Panc1 (cell line): Measurements from ENCODE around the gene CUL1. TPM values are rescaled to one million over a fixed set of nuclear protein-coding genes. Genes with fewer than 3 reads are reported as not detected.

ENCODE experiments used
- ATAC-seq: fragments of 200-7000 bp; cut with Tn5 transposase; 2 replicates; pipeline ENCODE4 v1.9.1; 2020; ENCODE audit warnings: mild to moderate bottlenecking, moderate library complexity
- BruUV-seq: library from RNA; stranded (reverse); fragments of 400-500 nt; replicated peaks from 2 replicates; lab custom pipeline; 2021; lab: Mats Ljungman, UMichigan
- CTCF ChIA-PET: fragments of 300-600 bp; sonication (Branson Sonifier 250); formaldehyde crosslinking; loops from one replicate; lab custom pipeline; 2022; ENCODE audit warnings: antibody characterized with exemption; lab: Charles Lee
- POLR2A ChIA-PET: fragments of 300-600 bp; sonication (Branson Sonifier 250); formaldehyde crosslinking; loops from one replicate; lab custom pipeline; 2022; ENCODE audit warnings: antibody characterized with exemption; lab: Charles Lee
- DNase-seq: peaks from one replicate; pipeline ENCODE4 v3.0.0-alpha.2; 2010; ENCODE audit warnings: low read depth, low spot score
- H3K27ac ChIP-seq: 2 replicates; pipeline ENCODE4 v1.5.1; 2011; ENCODE audit warnings: mild to moderate bottlenecking, low read length, inconsistent platforms
- H3K27me3 ChIP-seq: fragments of 200-500 bp; sonication (Bioruptor generic); 2 replicates; pipeline ENCODE4 v1.6.0; 2014; ENCODE audit warnings: low read length, inconsistent platforms; ENCODE audit not compliant: control insufficient read depth, insufficient read depth
- H3K36me3 ChIP-seq: fragments of 200-500 bp; sonication (Bioruptor generic); 2 replicates; pipeline ENCODE4 v1.5.1; 2014; ENCODE audit warnings: inconsistent platforms, mild to moderate bottlenecking, low read length, moderate library complexity; ENCODE audit not compliant: control insufficient read depth, insufficient read depth
- H3K4me1 ChIP-seq: 2 replicates; pipeline ENCODE4 v1.5.1; 2011; ENCODE audit warnings: inconsistent platforms, mild to moderate bottlenecking, low read length, moderate library complexity; ENCODE audit not compliant: control insufficient read depth, insufficient read depth
- H3K4me3 ChIP-seq, 2 experiments: 2 replicates each; pipeline ENCODE4 v1.5.1; 2011 to 2012; ENCODE audit warnings: low read depth in 2 of 2, low read length in 2 of 2, mild to moderate bottlenecking in 2 of 2, inconsistent platforms in 1 of 2, moderate library complexity in 1 of 2
- H3K9me3 ChIP-seq: fragments of 200-500 bp; sonication (Bioruptor generic); 2 replicates; pipeline ENCODE4 v1.5.1; 2014; ENCODE audit warnings: low read depth, mild to moderate bottlenecking, inconsistent platforms, low read length, moderate library complexity; ENCODE audit not compliant: control insufficient read depth, insufficient read depth
- POLR2AphosphoS5 ChIP-seq: IDR thresholded peaks from 2 replicates; pipeline ENCODE4 v1.6.1; 2012; ENCODE audit warnings: mild to moderate bottlenecking, low read depth, low read length, moderate library complexity
- SIN3A ChIP-seq: IDR thresholded peaks from 2 replicates; pipeline ENCODE4 v1.6.1; 2012; ENCODE audit warnings: low read depth, mild to moderate bottlenecking, low read length, moderate library complexity, borderline replicate concordance; ENCODE audit not compliant: insufficient read depth
- TCF7L2 ChIP-seq: IDR thresholded peaks from 2 replicates; pipeline ENCODE4 v1.6.1; 2011; ENCODE audit warnings: mild to moderate bottlenecking, low read depth, low read length, inconsistent platforms
- in situ Hi-C: cut with HindIII; loops from 2 replicates; pipeline ENCODE4 v1.10.0; 2016; ENCODE audit warnings: low sequenced_read_pairs, low pct_unique_long_range_greater_than_20kb
- intact Hi-C: fragments of 100-400 bp; cut with micrococcal nuclease; formaldehyde crosslinking; loops from one replicate; pipeline ENCODE4 v1.10.0; 2022; ENCODE audit not compliant: unreplicated experiment
- total RNA-seq: library from RNA; stranded (reverse); gene quantifications from one replicate; pipeline ENCODE4 v1.2.1, GENCODE V29; 2021; ENCODE audit not compliant: unreplicated experiment
- TF ChIP-seq, protein P1 (sequence below), 2 experiments: IDR thresholded peaks; 2 replicates each; pipeline ENCODE4 v1.6.1; 2011 to 2012; ENCODE audit warnings: low read depth in 2 of 2, control low read depth in 1 of 2, low read length in 1 of 2, mild to moderate bottlenecking in 1 of 2, moderate library complexity in 1 of 2; ENCODE audit not compliant: insufficient read depth in 1 of 2
- TF ChIP-seq, protein P2 (sequence below): fragments of 450-650 bp; IDR thresholded peaks from 2 replicates; pipeline ENCODE4 v1.5.1; 2017; ENCODE audit warnings: mild to moderate bottlenecking

CUL1 gene
- total RNA-seq, 1 experiment from 2014 or later, result 60.6 TPM

DNA sequence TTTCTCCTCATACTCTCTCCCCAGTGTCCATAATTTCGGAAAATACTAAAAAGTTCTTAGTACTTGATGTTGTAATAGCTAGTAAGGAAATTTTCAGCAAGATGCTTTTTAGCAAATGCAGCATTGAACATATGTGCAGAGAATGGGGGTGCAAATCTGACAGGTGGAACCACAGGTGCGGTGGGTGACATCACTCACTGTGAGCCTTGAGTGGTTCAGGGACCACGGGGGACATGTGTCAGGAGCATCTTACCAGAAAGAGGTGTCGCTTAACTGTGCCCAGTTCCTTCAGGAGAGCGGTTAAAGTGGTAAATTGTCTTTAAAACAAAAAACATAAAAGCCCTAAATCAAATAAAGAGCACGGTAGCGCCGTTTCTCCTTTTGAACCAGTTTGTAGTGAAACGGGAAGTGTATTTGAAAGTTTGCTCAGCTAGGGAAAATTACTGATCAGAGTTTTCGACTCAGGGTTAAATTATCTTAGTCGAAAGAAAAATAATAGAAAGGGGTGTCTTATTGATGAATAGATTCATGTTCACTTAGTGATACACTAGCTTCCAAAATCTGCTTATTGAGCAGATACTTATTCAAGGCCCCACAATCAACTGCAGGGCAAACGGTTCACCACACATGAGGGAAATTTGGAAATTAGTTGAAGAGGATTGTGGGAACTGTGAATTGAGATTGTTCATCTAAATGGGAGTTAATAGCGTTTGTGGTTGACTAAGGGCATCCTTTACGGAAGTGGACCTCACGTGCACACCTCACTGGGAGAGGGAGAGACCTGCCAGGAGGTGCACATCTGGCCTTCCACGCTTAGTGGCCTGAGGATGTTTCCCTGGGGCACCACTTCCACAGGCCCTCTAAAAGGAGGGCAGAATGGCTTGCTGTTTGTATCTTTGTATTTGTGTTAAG lies 12.7 kb downstream of the CUL1 start:
- Histone ChIP-seq H3K27me3 (no peaks in the 10 kb centered on the region), H3K36me3 (no peaks in the 10 kb centered on the region), H3K4me3 (no peak overlapping the region), H3K4me1 (peaks cover 15% of the 10 kb centered on the region), H3K9me3 (no peaks in the 10 kb centered on the region), H3K27ac (no peak overlapping the region)
- in situ Hi-C loops, result no loop called here
- CTCF ChIA-PET, result interaction anchor here (0.6 kb wide), 1 partner anchor 12 kb away, joined by 4 read pairs; no protein-coding TSS in a partner anchor
- ATAC-seq (no peak), DNase-seq (no peak)
- TF ChIP-seq POLR2AphosphoS5 (no peak), TCF7L2 (no peak), SIN3A (no peak)
- TF ChIP-seq, protein P1, sequence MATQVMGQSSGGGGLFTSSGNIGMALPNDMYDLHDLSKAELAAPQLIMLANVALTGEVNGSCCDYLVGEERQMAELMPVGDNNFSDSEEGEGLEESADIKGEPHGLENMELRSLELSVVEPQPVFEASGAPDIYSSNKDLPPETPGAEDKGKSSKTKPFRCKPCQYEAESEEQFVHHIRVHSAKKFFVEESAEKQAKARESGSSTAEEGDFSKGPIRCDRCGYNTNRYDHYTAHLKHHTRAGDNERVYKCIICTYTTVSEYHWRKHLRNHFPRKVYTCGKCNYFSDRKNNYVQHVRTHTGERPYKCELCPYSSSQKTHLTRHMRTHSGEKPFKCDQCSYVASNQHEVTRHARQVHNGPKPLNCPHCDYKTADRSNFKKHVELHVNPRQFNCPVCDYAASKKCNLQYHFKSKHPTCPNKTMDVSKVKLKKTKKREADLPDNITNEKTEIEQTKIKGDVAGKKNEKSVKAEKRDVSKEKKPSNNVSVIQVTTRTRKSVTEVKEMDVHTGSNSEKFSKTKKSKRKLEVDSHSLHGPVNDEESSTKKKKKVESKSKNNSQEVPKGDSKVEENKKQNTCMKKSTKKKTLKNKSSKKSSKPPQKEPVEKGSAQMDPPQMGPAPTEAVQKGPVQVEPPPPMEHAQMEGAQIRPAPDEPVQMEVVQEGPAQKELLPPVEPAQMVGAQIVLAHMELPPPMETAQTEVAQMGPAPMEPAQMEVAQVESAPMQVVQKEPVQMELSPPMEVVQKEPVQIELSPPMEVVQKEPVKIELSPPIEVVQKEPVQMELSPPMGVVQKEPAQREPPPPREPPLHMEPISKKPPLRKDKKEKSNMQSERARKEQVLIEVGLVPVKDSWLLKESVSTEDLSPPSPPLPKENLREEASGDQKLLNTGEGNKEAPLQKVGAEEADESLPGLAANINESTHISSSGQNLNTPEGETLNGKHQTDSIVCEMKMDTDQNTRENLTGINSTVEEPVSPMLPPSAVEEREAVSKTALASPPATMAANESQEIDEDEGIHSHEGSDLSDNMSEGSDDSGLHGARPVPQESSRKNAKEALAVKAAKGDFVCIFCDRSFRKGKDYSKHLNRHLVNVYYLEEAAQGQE (IDR thresholded peaks at IDR 0.05; ENCODE audit: insufficient read depth in 1 of 2, low read depth in 2 of 2, low read length in 1 of 2), result no peak
- TF ChIP-seq, protein P2, sequence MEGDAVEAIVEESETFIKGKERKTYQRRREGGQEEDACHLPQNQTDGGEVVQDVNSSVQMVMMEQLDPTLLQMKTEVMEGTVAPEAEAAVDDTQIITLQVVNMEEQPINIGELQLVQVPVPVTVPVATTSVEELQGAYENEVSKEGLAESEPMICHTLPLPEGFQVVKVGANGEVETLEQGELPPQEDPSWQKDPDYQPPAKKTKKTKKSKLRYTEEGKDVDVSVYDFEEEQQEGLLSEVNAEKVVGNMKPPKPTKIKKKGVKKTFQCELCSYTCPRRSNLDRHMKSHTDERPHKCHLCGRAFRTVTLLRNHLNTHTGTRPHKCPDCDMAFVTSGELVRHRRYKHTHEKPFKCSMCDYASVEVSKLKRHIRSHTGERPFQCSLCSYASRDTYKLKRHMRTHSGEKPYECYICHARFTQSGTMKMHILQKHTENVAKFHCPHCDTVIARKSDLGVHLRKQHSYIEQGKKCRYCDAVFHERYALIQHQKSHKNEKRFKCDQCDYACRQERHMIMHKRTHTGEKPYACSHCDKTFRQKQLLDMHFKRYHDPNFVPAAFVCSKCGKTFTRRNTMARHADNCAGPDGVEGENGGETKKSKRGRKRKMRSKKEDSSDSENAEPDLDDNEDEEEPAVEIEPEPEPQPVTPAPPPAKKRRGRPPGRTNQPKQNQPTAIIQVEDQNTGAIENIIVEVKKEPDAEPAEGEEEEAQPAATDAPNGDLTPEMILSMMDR, result no peak
- intact Hi-C loops, result no loop called here
- POLR2A ChIA-PET, result interaction anchor here (0.6 kb wide), 2 partner anchors 96 to 119 kb away, joined by 3 read pairs; no protein-coding TSS in a partner anchor
- BruUV-seq, result no TSS peak

DNA sequence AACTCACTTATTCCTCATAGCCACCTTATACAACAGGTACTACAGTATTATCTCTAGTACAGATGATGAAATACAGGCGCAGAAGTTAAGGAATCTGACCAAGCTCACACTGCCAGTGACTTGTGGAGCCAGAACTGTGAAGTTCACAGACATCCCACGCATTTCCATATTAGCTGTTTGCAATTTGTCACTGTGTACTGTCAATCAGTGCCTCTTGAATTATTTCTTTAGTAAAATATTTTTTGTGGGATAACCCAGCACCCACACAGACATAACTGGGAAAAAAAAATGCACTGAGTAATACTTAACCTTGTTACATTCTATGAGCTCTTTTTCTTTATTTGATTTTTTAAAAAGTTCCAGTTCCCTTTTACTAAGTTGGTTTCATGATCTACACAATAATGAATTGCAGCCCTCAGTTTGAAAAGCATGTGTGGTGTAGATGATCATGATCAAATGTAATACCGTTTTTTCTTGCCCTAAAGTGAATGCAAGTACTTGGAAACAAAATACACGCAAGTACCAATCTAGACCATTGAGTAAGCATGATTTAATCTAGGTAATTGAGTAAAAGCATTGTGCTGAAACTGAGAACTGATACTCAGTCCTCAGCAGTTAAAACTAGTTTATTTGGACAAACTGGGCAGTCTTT lies 14.1 kb downstream of the CUL1 start:
- no peak for DNase-seq
- BruUV-seq, result no TSS peak
- no peak for ATAC-seq
- ChIA-PET POLR2A (no interaction called here), CTCF (interaction anchor here (0.6 kb wide), 1 partner anchor 57 kb away, joined by 3 read pairs; no protein-coding TSS in a partner anchor)
- Histone ChIP-seq H3K4me1 (peaks cover 11% of the 10 kb centered on the region), H3K4me3 (no peak overlapping the region), H3K27me3 (no peaks in the 10 kb centered on the region), H3K36me3 (no peaks in the 10 kb centered on the region), H3K27ac (no peak overlapping the region), H3K9me3 (no peaks in the 10 kb centered on the region)
- intact Hi-C loops, result no loop called here
- TF ChIP-seq POLR2AphosphoS5, result no peak
- TF ChIP-seq, protein P1 (IDR thresholded peaks at IDR 0.05; ENCODE audit: insufficient read depth in 1 of 2, low read depth in 2 of 2, low read length in 1 of 2), result no peak
- TF ChIP-seq SIN3A, result no peak
- TF ChIP-seq, protein P2, result no peak
- no peak for TF ChIP-seq TCF7L2
- in situ Hi-C loops, result no loop called here
